ENCODE measurements around the gene TMEM119.
"Not testable (repeated sequence)": the region's sequence is repeated elsewhere in the genome, so short reads cannot be mapped to it uniquely, and the experiment has no call there.

The TMEM119 gene

DNA sequence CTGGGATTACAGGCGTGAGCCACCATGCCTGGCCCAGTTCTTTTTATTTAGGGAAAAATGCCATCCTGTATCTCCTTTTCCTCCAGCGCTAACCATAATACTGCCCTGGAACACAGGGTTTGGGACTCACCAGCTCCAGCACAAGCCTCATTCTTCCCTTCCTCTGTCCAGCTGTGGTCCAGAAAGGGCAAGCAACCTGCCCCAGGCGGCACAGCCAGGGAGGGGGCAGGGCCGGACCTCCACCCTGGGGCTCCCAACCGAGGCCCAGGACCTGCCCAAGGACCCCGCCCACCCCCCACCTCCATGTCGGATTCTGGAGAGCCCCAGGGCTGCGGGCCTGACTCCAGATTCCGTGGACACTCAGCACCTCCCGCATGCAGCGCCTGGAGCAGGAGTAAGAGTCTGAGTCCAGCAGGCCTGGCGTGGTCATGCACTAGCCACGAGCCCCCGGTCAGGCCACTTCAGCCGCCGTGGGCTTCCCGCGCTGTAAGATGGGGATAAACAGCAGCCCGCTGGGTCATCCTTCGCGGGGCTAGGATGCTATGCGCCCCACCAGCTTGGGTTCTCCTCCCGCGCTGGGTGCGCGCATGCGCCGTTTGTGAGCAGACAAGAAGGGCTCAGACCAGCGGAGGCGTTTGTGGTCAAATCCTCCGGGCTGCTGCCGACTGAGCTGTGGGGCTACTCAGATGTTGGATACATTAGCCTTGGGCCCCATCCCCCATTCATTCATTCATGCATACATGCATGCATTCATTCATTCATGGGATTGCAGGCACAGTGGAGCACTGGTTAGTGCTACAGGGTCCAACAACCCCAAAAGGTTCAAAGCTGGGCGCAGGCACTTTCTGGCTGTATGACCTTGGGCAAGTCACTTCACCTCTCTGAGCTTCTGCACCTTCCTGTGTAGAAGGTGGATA, 16.3 kb downstream of the TMEM119 start:
- DNase-seq: no peak

DNA sequence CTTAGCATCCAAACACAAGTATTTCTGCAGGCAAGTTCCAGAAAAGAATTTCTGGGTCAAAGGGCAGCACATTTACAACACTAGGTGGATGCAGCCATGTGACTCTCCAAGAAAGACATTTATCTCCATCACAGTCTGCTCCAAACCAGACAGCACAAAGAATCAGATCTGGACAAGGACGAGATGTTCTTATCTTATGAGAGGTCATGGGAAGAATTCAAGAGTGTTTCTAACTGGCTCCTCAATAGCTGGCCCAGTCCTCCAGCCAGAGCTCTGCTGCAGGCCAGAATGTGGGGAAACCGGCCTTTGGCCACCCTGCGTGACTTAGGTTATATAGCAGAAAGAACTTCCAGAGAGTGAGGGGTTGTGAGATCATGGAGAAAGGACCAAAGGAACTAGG, 17.4 kb downstream of the TMEM119 start:
- DNase-seq: no peak

DNA sequence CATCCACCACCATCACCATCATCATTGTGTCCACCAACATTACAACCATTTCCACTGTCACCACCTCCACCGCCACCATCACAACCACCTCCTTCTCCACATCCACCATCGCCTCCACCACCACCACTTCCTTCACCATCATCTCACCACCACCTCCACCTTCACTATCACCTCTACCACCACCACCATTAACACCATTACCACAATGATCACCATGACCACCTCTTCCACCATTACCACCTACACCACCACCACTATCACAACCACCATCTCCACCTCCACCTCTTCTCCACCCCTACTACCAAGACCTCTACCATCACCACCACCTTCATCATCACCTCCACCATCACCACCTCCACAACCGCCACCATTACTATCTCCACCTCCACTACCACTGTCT, 19.1 kb downstream of the TMEM119 start:
- no peak for DNase-seq

DNA sequence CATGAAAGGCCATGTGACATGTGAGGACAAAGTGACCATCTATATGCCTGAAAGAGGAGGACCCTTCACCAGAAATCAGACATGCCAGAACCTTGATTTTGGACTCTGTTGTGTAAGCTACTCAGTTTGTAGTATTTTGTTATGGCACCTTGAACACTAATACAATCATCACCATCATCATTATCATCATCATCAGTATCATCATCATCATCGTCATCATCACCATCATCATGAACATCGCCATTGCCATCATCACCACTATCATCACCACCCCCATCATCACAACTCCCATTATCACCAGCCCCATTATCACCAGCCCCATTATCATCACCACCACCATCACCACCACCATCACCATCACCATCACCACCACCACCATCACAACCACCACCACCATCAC, 19.6 kb downstream of the TMEM119 start:
- DNase-seq: no peak

DNA sequence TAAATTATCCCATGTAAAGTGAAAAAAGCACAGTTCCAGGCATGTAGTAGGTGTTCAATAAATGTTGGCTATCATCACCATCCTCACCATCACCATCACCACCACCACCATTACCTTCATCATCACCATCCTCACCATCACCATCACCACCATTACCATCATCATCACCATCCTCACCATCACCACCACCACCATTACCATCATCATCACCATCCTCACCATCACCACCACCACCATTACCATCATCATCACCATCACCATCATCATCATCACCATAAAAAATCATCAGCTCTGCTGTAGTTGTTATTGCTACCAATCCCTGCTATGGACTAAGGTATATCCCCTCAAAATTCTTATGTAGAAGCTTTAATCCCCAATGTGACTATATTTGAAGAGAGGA, 20.4 kb downstream of the TMEM119 start:
- no peak for DNase-seq

DNA sequence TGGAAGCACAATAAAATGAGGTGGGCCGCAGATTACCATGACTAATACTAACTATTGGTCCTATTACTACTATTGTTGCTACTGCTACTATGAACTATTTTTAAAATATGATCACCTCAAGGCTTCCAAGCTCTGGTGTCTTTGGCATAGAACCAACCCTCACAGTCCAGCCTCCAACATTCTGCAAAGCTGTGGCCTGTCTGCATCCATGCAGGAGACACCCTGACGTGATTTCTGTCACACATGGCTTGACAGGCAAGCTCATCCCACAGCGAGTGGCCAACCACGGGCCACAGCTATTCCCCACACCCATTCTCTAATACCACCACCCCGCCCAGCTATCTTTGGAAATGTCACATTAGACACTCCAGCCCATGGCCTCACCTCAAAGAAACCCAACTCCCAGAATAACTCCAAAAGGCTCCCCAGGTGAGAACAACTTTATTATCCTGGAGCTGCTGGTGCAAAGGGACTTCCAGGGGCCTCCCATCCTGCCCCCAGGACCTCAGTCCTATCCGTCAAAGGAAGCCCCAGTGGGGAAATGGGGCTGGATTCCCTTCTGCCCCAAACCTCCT, 21.1 kb downstream of the TMEM119 start:
- no peak for DNase-seq

DNA sequence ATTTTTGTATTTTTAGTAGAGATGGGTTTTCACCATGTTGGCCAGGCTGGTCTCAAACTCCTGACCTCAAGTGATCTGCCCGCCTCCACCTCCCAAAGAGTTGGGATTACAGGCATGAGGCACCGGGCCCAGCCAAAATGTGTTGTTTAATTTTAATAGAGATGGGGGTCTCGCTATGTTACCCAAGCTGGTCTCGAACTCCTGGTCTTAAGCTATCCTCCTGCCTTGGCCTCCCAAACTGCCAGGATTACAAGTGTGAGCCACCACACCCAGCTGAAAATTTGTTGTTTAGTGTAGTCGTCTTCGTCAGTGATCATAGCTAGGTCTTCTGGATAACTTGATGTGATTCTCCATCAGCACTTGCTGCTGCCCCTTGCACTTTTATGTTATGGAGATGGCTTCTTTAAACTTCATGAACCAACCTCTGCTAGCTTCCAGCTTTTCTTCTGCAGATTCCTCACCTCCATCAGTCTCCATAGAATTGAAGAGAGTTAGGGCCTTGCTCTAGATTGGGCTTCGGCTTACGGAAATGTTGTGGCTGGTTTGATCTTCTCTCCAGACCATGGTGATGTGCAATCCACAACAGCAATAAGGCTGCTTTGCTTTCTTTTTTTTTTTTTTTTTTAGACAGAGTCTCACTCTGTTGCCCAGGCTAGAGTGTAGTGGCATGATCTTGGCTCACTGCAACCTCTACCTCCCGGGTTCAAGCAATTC, 22.5 kb downstream of the TMEM119 start:
- DNase-seq: peak; percentile 25

DNA sequence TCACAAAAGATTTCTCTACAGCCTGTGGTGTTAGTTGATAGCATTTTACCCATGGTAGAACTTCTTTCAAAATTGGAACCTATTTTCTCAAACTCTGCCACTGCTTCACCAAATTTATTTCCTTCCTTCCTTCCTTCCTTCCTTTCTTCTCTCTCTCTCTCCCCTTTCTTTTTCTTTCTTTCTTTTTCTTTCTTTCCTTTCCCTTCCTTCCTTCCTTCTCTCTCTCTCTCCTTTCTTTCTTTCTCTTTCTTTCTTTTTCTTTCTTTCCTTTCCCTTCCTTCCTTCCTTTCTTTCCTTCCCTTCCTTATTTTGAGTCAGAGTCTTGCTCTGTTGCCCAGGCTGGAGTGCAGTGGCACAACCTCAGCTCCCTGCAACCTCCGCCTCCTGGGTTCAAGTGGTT, 23.6 kb downstream of the TMEM119 start:
- DNase-seq: not testable (repeated sequence)

DNA sequence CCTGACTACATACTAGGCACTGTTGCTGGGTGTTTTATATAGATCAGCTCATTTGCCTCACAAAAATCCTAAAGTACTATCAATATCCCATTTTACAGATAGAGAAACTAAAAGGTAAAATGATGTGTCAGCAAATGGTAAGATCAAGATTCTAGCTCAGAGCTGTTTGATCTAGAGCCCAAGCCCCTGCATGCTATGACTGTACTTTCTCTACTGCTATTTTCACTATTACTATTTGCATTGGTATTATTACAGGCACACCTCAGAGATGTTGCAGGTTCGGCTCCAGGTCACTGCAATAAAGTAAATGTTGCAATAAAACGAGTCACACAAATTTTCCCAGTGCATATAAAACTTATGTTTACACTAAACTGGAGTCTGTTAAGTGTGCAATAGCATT, 24.6 kb downstream of the TMEM119 start:
- DNase-seq: peak; percentile 51

DNA sequence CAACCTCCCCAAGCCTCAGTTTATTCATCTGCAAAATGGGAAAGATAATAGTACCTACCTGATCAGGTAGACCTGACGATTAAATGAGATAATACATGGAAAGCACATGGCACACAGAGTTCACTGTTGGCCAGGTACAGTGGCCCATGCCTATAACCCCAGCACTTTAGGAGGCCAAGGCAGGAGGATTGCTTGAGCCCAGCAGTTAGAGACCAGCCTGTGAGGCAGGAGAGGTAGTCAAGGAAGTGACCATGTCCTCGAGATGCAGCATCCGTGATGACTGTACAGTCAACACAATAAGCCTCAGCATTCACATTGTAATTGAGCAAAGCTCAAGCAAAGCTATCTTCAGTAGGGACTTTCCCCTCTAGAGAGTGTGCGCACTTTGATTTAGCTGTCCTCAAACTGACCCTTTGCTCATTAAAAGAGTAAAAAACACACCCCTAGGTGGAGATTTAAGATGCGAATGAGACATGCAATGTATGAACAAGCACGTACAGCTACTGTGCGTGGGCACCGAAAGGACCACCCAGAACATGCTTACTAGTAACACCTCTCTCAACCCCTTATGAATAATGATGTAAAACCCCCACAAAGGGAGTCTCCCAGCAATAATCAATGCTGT, 25.6 kb downstream of the TMEM119 start:
- DNase-seq: peak; percentile 49

DNA sequence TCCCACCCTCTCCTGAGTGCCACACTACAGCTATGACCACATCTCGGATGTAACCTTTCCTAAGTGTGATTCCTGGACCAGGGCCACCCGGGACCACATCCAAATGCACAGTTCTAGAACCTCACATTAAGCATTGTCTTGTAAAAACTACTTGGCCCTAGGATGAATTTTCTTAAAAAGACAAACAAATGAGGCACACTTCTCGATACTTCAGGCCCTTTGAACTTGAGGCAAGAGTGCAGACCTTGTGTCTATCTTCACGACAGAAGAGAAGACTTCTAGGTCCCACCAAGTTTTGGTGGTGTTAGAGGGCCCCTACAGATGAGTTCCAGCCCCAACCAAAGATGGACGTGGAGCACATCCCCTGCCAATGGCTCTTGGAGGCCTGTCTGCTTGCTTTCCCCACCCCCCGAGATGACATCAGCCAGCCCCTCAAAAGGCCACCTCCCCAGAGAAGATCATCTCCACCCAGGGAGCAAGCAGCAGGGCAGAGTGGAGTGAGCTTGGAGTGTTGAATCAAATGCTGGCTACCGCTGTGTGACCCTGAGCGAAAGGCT, 26.2 kb downstream of the TMEM119 start:
- DNase-seq: peak; percentile 40

DNA sequence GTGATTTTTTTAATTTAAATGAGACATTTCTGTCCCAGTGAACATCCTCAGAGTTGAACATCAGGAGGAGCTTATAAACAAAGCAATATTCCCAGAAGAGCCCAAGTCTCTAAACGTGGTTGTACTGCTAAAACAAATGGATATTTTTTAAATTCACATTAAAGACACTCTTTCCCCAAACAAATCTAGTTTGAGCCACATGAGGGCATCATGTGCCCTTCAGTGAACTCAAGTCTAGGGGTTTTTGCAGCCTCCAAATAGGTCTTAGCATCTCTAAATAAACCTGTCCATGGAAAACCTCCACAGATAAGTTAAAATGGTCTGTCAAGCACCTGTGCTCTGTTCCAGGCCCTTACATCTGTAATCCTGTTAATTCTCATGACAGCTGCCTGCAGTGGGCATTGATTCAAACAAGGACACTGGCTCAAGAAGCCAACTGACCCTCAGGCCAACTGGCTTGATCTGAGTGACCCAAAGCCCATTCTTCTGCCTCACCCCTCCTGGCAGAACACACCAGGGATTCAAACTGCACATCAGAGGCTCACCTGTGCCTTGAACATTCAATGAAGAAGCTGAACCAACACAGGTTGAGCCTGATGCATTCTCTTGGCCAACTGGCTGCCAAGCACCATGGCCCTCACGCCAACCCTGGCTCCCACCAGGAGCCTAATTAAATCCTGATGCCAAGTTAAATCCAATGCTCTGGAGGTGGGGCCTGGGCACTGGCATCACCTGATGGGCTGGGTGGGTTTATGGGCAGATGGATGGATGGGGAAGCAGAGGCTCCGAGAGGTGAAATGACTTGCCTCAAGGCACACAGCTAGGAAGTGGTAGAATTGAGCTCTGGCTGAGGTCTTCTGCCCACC, 26.9 kb downstream of the TMEM119 start:
- peak; percentile 50 for DNase-seq

DNA sequence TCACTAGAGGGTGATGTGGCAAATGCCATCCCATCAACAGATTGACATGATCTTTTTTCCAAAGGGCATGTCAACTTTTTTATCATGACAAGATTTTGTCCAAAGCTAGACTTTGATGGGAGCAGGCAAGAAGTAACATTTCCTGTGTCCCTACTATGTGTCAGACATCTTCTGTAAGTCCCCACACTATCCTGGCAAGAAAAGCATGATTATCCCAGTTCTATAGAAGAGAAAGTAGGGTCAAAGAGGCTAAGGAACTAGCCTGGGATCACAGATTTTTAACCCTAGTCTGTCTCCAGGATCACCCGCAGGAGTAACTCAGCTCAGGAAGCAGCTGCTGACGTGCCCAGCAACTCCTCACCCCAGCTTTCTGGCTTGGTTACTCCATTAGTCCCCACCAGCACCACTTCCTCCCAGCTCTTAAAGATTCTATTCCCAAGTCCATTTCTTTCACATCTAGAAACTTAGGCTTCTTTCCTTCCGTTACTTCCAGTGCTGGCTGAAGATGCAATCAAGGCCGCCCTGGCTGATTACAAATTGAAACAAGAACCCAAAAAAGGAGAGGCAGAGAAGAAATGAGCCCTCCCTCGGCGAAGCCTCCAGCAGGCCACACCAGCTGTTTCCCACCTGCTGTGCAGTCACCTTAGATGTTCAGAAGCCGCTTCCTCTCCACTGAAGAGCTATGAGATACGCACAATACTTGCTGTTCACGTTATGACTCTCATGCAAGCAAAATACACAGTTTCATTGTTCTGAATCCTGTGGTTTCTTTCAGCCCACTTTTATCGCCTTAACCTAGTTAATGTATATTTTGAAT, 29.3 kb downstream of the TMEM119 start:
- DNase-seq: peak; percentile 77

DNA sequence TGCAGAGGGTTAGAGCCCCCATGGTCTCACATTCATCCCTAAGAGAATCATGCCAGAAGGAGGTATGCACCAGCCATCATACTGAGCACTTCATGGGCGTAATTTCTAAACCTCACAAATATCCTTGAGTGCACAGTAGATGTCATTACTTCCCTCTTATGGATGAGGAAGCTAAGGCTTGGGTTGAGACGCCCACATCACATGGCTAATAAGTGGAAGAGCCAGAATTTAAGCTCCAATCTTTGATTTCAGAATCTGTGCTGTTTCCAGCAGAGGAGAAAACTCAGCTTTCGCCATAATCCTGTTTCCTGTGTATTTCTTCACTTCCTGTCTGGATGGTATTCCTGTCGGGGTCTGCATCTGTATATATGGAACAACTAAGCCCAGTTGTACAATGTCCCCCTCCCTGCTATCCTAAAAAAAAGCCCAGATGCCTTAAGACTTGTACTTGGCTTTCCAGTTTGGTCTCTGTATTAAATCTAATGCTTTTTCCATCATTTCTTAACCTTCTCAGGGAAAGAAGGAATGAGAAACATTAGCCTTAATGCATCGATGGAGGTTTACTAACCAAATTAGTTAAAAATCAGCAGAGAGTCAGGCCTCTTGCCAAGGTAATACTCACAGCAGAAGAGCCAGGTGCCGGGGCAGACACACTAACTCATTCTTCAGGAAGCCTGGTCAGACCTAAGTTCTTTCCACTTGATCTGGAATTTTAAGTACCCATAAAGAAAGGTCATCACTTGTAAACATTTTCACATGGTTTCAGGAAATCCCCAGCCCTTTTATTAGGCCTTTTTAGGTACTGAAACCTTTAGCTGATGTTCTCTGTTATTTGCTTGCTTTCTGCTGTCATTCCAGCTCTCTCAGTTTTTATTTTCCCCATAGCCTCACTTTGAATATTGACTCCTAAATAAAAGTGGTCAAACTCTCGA, 30.2 kb downstream of the TMEM119 start:
- peak; percentile 12 for DNase-seq

DNA sequence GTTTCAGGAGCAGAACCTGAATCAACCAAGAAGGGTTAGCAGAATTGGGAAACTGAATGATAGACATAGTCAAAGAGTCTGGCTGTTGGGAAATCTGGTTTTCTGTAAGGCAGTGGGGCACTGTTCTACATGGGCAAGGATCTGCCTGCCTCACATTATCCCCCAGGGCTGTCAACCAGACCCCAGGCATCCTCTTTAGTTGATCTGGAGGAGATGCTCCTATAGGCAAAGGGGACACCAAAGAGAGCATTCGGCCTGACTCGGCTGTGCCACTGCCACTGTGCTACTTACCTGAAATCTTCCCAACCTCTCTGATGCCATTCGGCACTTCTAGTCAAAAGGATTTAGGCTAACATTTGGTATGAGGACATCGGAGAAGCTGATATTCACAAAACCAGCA, 31.4 kb downstream of the TMEM119 start:
- DNase-seq: peak; percentile 43

DNA sequence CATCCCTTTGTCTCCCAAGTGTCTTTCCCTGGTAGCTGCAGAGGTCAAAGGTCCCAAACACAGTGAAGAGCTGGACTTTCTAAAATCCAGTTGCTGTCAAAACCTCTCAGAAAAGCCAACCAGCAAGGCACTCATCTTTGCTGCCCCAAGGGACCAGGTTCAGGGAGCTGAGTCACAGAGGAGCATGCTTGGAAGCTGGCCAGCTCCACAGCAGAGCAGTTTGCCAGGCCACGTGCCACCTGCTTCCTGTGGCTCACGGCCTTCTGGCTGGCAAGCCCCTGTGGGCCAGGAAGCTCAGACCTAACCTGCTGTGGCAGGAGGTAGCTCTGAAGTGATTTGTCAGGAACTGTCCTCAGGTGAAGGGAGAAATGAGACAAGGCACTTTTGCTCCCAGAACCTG, 31.9 kb downstream of the TMEM119 start:
- peak; percentile 70 for DNase-seq

DNA sequence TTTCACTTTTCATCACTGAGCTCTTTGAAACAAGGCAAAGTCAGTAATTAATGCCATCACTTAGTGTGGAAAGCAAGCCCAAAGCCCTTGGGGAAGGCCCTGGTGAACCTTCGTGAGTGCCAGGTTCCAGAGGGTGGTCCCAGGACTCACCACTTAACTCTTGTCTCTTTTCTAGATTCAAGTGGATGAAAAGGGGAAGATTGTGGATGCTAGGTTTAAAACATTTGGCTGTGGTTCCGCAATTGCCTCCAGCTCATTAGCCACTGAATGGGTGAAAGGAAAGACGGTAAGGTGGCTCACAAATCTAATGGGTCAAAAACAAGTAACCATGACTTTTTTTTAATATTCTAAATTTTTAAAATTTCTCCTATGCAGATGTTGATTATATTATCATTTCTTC, 32.7 kb downstream of the TMEM119 start:
- DNase-seq: peak; percentile 41

DNA sequence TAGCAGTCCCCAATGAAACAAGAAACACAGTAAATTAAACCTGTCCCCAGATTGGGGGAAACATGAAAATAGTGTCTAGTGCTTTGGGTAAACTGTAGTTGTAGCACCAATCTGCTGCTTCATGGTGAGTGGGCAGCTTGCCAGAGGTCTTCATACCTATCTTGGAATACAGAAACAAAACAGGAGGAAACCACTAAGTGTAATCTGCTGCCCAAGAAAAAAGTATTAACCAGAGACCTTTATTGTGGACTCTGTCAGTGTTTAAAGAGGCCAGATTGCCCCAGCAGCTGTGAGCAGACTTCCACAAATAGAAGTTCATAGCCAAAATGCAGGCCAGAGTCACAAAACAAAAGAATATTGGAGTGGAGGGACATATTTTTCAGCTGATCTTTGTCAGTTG, 33.2 kb downstream of the TMEM119 start:
- peak; percentile 18 for DNase-seq

DNA sequence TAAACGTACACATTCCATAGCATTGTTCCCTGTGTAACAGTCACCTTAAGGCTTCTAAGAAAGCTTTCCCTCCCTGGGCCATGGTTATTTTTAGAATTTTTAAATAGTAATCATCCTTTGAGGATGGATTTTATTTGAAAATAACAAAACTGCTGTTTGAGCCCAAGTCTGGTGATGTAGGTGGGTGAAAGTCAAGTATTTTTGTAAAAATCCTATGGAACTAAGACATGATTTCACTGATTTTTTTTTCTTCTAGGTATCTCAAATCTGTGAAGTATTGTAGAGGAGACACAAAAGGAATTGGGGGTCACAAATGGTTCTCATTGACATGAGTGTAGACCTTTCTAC, 34.1 kb downstream of the TMEM119 start:
- DNase-seq: no peak
